Aorta (tissue), 5 donors: Measurements from ENCODE around the gene ETS1. TPM values are rescaled to one million over a fixed set of nuclear protein-coding genes. Genes with fewer than 3 reads are reported as not detected.

Experiments
- ATAC-seq: fragments of 200-7000 bp; cut with Tn5 transposase; one replicate; pipeline ENCODE4 v1.9.1; 2022; ENCODE audit warnings: moderate library complexity; ENCODE audit not compliant: low FRiP score
- DNase-seq, 2 donors: peaks; one replicate each; pipeline ENCODE4 v3.0.0-alpha.2; 2020
- H3K27ac ChIP-seq, 2 donors: one replicate each; pipeline ENCODE4 v1.5.1; 2013; ENCODE audit warnings: low read length in 2 of 2, mild to moderate bottlenecking in 2 of 2, moderate library complexity in 2 of 2, control low read depth in 1 of 2, inconsistent platforms in 1 of 2, low read depth in 1 of 2
- H3K27me3 ChIP-seq, 2 donors: one replicate each; pipeline ENCODE4 v1.6.1; 2013; ENCODE audit warnings: control low read depth in 1 of 2, low read length in 1 of 2, mild to moderate bottlenecking in 1 of 2, moderate library complexity in 1 of 2; ENCODE audit not compliant: insufficient read depth in 2 of 2, control insufficient read depth in 1 of 2
- H3K36me3 ChIP-seq, 2 donors: one replicate each; pipeline ENCODE4 v1.6.1; 2013; ENCODE audit warnings: control low read depth in 1 of 2, low read length in 1 of 2, mild to moderate bottlenecking in 1 of 2; ENCODE audit not compliant: insufficient read depth in 2 of 2, control insufficient read depth in 1 of 2
- H3K4me1 ChIP-seq, 2 donors: one replicate each; pipeline ENCODE4 v1.6.1; 2013; ENCODE audit warnings: low read length in 2 of 2, control low read depth in 1 of 2, mild to moderate bottlenecking in 1 of 2, moderate library complexity in 1 of 2; ENCODE audit not compliant: insufficient read depth in 2 of 2, control insufficient read depth in 1 of 2
- H3K4me3 ChIP-seq, 2 donors: one replicate each; pipeline ENCODE4 v1.5.1; 2013; ENCODE audit warnings: low read length in 2 of 2, control low read depth in 1 of 2, mild to moderate bottlenecking in 1 of 2
- H3K9me3 ChIP-seq: one replicate; pipeline ENCODE4 v1.6.1; 2013; ENCODE audit warnings: mild to moderate bottlenecking, low read length; ENCODE audit not compliant: control insufficient read depth
- WGBS, 2 donors: extraction: QIAGEN DNeasy Blood & Tissue Kit; methylation state at CpG; one replicate each; pipeline ENCODE4 v1.1.7; 2013; 5-methylcytosine and 5-hydroxymethylcytosine counted together
- intact Hi-C, 2 donors: fragments of 100-400 bp; cut with DNase I; formaldehyde crosslinking; loops; one replicate each; pipeline versions ENCODE4 v1.14.2 to v1.15.0; 2022
- polyA plus RNA-seq, 2 donors: library from polyadenylated mRNA; stranded (reverse); fragments of 200-250 nt; gene quantifications; one replicate each; pipeline ENCODE4 v1.2.3, GENCODE V29; 2013
- total RNA-seq, 2 donors: library from RNA; stranded (reverse); fragmentation: NEBNext Ultra II Directional; extraction: Animal tissue kit (Norgen Biotek cat#: 25700); gene quantifications; one replicate each; pipeline ENCODE4 v1.2.1, GENCODE V29; 2021
- donor health status: healthy with polysubstance abuse.
- donor health status: Bipolar disorder and iron deficiency.
- donor health status: DM: no; HTN: no; CAD: no.
- donor health status: DM: no; HTN: no; CAD: no.
- donor health status: DM: yes; HTN: yes; CAD: no.

The ETS1 gene
- total and polyA plus RNA-seq, 4 donors: 17.8 to 125 (median 69.8) TPM

DNA sequence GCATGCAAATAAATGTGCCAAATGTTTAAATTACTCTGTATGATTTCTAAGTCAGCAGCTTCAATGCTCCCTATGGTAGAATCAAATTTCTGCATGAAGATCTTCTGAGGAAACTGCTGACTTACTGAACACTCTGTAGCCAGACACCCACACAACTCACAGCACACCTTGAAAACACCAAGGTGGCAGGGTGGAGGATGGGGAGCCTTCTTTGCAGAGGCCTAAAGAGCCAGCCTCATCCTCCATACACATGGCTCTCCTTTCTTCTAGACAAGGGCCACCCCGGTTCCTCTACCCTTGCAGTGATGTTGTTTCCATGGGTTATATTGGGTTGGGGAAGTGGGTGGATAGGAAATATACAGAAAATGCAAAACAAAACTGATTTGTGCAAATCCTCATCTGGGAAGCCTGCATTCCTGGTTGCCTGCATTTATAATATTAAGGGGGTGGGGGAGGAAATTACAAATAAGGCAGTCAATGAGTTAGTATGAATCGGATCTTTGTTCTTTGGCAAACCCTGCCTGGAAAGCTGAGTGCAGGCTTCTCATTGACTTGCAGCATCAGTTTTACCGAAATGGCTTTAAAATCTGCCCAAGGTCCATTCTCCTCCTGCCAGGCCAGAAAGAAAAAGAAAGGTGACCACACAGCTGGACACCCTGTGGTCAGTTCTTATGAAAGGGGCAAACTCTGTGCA is 15.8 kb upstream of the ETS1 start:
- ATAC-seq (no peak), DNase-seq (no peak)
- intact Hi-C loops: no loop called here
- H3K27me3 ChIP-seq: peaks cover 0 to 1% of the 10 kb centered on the region in 2 donors
- no peaks in the 10 kb centered on the region for H3K9me3 ChIP-seq
- no peak overlapping the region for H3K4me3 ChIP-seq
- WGBS, 2 donors: 79 to 81% methylated on average over 3 of the region's 3 CpGs
- H3K36me3 ChIP-seq: no peaks in the 10 kb centered on the region
- no peak overlapping the region for H3K27ac ChIP-seq
- no peaks in the 10 kb centered on the region for H3K4me1 ChIP-seq

DNA sequence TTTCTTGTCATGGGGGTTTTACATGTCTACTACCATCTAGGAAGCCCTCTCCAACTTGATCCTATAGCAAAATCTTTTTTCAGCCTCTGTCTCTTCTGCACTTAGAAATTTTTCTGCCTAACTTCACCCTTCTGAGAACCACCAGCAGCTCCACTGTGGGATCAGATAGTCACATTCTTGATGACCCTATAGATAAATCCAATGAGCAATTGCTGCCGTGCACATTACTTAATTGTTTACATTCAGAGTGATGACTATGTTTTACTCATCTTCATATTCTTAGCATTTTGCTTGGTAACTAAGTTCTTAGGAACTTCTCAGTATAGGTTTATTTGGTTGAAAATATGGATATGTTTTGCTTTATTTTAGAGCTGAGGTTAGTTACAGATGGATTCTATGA is 12.4 kb upstream of the ETS1 start:
- peaks cover 0 to 1% of the 10 kb centered on the region in 2 donors for H3K27me3 ChIP-seq
- 85 to 87% methylated on average over 1 of the region's 1 CpG for WGBS, 2 donors
- no peak overlapping the region for H3K27ac ChIP-seq
- H3K4me3 ChIP-seq: no peak overlapping the region
- no peaks in the 10 kb centered on the region for H3K36me3 ChIP-seq
- DNase-seq (no peak), ATAC-seq (no peak)
- intact Hi-C loops: no loop called here
- no peaks in the 10 kb centered on the region for H3K9me3 ChIP-seq
- no peaks in the 10 kb centered on the region for H3K4me1 ChIP-seq

- ATAC-seq (no peak), DNase-seq (no peak)
- 78 to 89% methylated on average over 1 of the region's 1 CpG for WGBS, 2 donors
- Histone ChIP-seq H3K27ac (no peak overlapping the region), H3K27me3 (peaks cover 0 to 1% of the 10 kb centered on the region in 2 donors), H3K9me3 (no peaks in the 10 kb centered on the region), H3K4me1 (no peaks in the 10 kb centered on the region), H3K36me3 (no peaks in the 10 kb centered on the region), H3K4me3 (no peak overlapping the region)
- intact Hi-C loops: no loop called here
Observed at GRCh38 chr11:128598506-128599150, 11.3 kb upstream of the ETS1 start.

- Histone ChIP-seq H3K4me3 (no peak overlapping the region), H3K27ac (no peak overlapping the region), H3K9me3 (no peaks in the 10 kb centered on the region), H3K36me3 (no peaks in the 10 kb centered on the region), H3K27me3 (peaks cover 0 to 1% of the 10 kb centered on the region in 2 donors), H3K4me1 (no peaks in the 10 kb centered on the region)
- intact Hi-C loops: no loop called here
- WGBS, 2 donors: 89 to 91% methylated on average over 4 of the region's 4 CpGs
- no peak for DNase-seq
- ATAC-seq: no peak
Observed at GRCh38 chr11:128598096-128598495, 10.7 kb upstream of the ETS1 start.

DNA sequence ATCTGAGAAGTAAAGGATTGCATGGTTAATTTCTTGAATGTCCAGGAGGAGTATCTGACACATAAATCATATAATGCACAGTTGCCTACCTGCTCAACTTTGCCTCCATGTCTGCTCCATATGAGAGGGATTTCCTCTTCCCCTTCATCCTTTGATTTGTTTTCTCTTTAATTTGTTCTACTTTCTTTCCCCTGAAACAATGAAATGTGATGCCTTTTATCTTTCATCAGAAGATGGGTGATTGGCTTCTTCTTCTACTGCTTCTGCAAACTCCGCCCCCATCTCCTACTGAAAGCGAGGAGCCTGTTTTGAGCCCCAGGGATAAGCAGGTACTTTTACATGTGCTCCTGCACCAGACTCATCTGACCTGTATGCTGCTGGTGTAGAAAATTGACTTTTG is 9.9 kb upstream of the ETS1 start:
- H3K4me3 ChIP-seq: no peak overlapping the region
- H3K36me3 ChIP-seq: no peaks in the 10 kb centered on the region
- no peaks in the 10 kb centered on the region for H3K9me3 ChIP-seq
- H3K27ac ChIP-seq: no peak overlapping the region
- WGBS, 2 donors: 98 to 100% methylated on average over 2 of the region's 2 CpGs
- no peak for ATAC-seq
- H3K27me3 ChIP-seq: peaks cover 0 to 1% of the 10 kb centered on the region in 2 donors
- H3K4me1 ChIP-seq: no peaks in the 10 kb centered on the region
- DNase-seq: no peak
- intact Hi-C loops: no loop called here

DNA sequence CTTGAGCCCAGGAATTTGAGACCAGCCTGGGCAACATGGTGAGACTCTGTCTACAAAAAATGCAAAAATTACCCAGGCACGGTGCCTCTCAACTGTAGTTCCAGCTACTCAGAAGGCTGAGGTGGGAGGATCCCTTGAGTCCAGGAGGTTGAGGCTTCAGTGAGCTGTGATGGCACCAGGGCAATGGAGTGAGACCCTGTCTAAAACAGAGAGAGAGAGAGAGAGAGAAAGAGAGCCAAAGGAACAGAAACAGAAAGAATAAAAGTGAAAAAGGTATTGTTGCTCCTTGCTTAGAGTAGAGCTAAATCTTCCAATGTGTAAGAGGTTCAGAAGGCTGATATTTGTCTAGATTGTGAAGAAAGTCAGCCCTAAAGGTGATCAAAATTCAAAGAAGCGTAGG is 8.9 kb upstream of the ETS1 start:
- H3K27ac ChIP-seq: no peak overlapping the region
- no peaks in the 10 kb centered on the region for H3K36me3 ChIP-seq
- DNase-seq (no peak), ATAC-seq (no peak)
- no peaks in the 10 kb centered on the region for H3K9me3 ChIP-seq
- H3K27me3 ChIP-seq: peaks cover 0 to 1% of the 10 kb centered on the region in 2 donors
- no peaks in the 10 kb centered on the region for H3K4me1 ChIP-seq
- no peak overlapping the region for H3K4me3 ChIP-seq
- intact Hi-C loops: no loop called here
- 90 to 91% methylated on average over 2 of the region's 2 CpGs for WGBS, 2 donors

DNA sequence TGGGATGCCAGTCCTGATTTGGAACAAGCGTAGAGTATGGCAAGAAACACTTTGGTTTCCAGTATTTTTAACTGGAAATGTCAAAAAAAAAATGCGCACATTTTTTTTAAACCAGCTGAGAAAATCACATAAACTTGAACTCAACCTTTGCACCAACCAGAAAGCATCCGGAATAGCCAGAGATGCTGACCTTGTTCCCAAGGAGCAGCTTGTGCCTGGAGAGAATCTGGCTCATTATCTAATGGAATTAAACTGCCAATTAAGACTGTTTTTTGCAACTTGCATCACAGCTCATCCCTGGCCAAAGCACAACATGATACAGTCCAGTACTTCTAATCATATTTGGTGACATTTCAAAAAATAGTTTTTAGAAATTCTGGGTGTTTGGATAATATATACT is 8.4 kb upstream of the ETS1 start:
- Histone ChIP-seq H3K4me1 (no peaks in the 10 kb centered on the region), H3K27ac (no peak overlapping the region), H3K27me3 (peaks cover 0 to 1% of the 10 kb centered on the region in 2 donors), H3K9me3 (no peaks in the 10 kb centered on the region), H3K36me3 (no peaks in the 10 kb centered on the region), H3K4me3 (no peak overlapping the region)
- DNase-seq: no peak
- no peak for ATAC-seq
- intact Hi-C loops: no loop called here
- WGBS, 2 donors: 90 to 91% methylated on average over 3 of the region's 3 CpGs

DNA sequence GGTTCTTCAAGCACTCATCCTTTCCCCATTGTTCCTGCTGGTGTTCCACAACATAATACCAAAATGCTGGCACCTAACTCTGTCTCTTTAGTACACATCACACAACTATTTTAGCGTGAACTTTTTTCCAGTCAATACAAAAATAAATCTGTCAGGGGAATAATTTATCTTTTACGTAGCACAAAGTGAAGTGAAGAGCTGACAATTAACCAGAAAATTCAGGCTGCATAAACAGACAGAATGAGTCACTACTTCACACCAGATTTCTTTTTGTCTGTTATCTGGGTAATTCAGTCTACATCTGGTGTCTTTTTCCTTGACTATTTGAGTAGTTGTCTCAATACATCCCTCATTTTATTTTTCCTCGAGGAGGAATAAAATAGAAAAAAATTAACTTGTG is 7.9 kb upstream of the ETS1 start:
- H3K27ac ChIP-seq: no peak overlapping the region
- intact Hi-C loops: no loop called here
- 8 to 9% methylated on average over 3 of the region's 3 CpGs for WGBS, 2 donors
- no peaks in the 10 kb centered on the region for H3K27me3 ChIP-seq
- no peaks in the 10 kb centered on the region for H3K9me3 ChIP-seq
- no peaks in the 10 kb centered on the region for H3K4me1 ChIP-seq
- no peak for ATAC-seq
- no peaks in the 10 kb centered on the region for H3K36me3 ChIP-seq
- no peak overlapping the region for H3K4me3 ChIP-seq
- no peak for DNase-seq

DNA sequence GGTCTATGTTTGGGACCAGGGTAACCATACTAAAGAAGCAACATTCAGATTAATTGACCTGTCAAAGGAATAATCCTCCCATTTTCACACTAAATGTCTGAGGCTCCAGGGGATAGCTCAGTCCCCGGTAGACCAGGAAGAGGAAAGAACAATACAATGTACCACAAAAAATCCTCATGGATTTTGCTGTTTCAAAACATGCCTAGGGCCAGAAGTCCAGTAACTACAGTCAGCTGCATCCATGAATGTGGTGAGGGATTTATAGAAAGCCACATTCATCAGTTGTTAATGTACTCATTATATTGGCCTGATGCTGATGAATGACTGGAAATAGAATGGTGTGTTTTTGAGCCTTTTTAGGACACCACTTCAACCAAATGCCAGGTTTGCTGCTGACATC is 6.9 kb upstream of the ETS1 start:
- Histone ChIP-seq H3K4me3 (no peak overlapping the region), H3K27me3 (no peaks in the 10 kb centered on the region), H3K36me3 (no peaks in the 10 kb centered on the region), H3K4me1 (no peaks in the 10 kb centered on the region), H3K27ac (no peak overlapping the region), H3K9me3 (no peaks in the 10 kb centered on the region)
- no peak for DNase-seq
- ATAC-seq: no peak
- whole genome bisulfite sequencing, 2 donors: 52 to 63% methylated on average over 1 of the region's 1 CpG
- intact Hi-C loops: no loop called here
